Loucy (cell line): ENCODE measurements around the gene BUB1B.

ENCODE experiments used
- H2AFZ ChIP-seq: fragments of 200-600 bp; sonication (generic); 2 replicates; pipeline ENCODE4 v1.6.0; 2016; ENCODE audit warnings: antibody characterized with exemption, mild to moderate bottlenecking, low read length, moderate library complexity
- H3F3A ChIP-seq: fragments of 200-600 bp; 2 replicates; pipeline ENCODE4 v1.6.0; 2016; ENCODE audit warnings: antibody characterized with exemption, low read depth, mild to moderate bottlenecking
- H3K27me3 ChIP-seq: fragments of 200-600 bp; sonication (generic); 2 replicates; pipeline ENCODE4 v1.6.1; 2014; ENCODE audit warnings: low read length, mild to moderate bottlenecking; ENCODE audit not compliant: insufficient read depth, poor library complexity, severe bottlenecking
- H3K36me3 ChIP-seq: fragments of 200-600 bp; sonication (generic); 2 replicates; pipeline ENCODE4 v1.6.1; 2016; ENCODE audit warnings: low read length; ENCODE audit not compliant: insufficient read depth
- H3K4me1 ChIP-seq: fragments of 200-600 bp; sonication (generic); 2 replicates; pipeline ENCODE4 v1.5.1; 2014; ENCODE audit warnings: low read length, mild to moderate bottlenecking; ENCODE audit not compliant: insufficient read depth, poor library complexity, severe bottlenecking
- H3K4me2 ChIP-seq: fragments of 200-600 bp; sonication (generic); 2 replicates; pipeline ENCODE4 v1.6.0; 2014; ENCODE audit warnings: antibody characterized with exemption, low read length, low read depth, mild to moderate bottlenecking; ENCODE audit not compliant: poor library complexity, severe bottlenecking
- H3K4me3 ChIP-seq: fragments of 200-600 bp; sonication (generic); 2 replicates; pipeline ENCODE4 v1.5.1; 2014; ENCODE audit warnings: low read length, mild to moderate bottlenecking, mixed read lengths; ENCODE audit not compliant: poor library complexity, severe bottlenecking
- H3K79me2 ChIP-seq: fragments of 200-600 bp; sonication (generic); 2 replicates; pipeline ENCODE4 v1.6.1; 2014; ENCODE audit warnings: low read length; ENCODE audit not compliant: insufficient read depth
- H3K9ac ChIP-seq: fragments of 200-600 bp; sonication (generic); 2 replicates; pipeline ENCODE4 v1.6.0; 2014; ENCODE audit warnings: mild to moderate bottlenecking, low read depth, low read length, moderate library complexity; ENCODE audit not compliant: poor library complexity, severe bottlenecking
- H3K9me2 ChIP-seq: fragments of 200-600 bp; sonication (generic); replicated peaks from 2 replicates; pipeline ENCODE4 v1.6.1; 2016; ENCODE audit warnings: low read depth, low read length, mixed read lengths
- H3K9me3 ChIP-seq: fragments of 200-600 bp; sonication (generic); 2 replicates; pipeline ENCODE4 v1.6.1; 2014; ENCODE audit warnings: mild to moderate bottlenecking, antibody characterized with exemption, low read length, low read depth; ENCODE audit not compliant: insufficient read depth
- H4K20me1 ChIP-seq: fragments of 200-600 bp; sonication (generic); 2 replicates; pipeline ENCODE4 v1.6.0; 2014; ENCODE audit warnings: antibody characterized with exemption, low read length, mild to moderate bottlenecking; ENCODE audit not compliant: insufficient read depth, poor library complexity, severe bottlenecking
- CTCF ChIP-seq: fragments of 200-600 bp; sonication (generic); conservative IDR thresholded peaks from 2 replicates; pipeline ENCODE4 v1.5.1; 2014; ENCODE audit warnings: mild to moderate bottlenecking, antibody characterized with exemption, low read length
- EZH2phosphoT487 ChIP-seq: fragments of 200-600 bp; IDR thresholded peaks from 2 replicates; pipeline ENCODE4 v1.6.1; 2018; ENCODE audit warnings: antibody characterized with exemption, mild to moderate bottlenecking, moderate library complexity, borderline replicate concordance

BUB1B gene

GRCh38 chr15:40142428-40142827 lies 18.4 kb upstream of the BUB1B start:
- Histone ChIP-seq H3F3A (no peaks in the 10 kb centered on the region), H3K79me2 (no peaks in the 10 kb centered on the region), H3K9me3 (no peaks in the 10 kb centered on the region), H3K4me2 (no peak overlapping the region), H3K4me3 (no peak overlapping the region), H3K4me1 (no peaks in the 10 kb centered on the region), H2AFZ (no peak overlapping the region), H3K36me3 (no peaks in the 10 kb centered on the region), H3K9ac (no peak overlapping the region), H4K20me1 (no peaks in the 10 kb centered on the region), H3K27me3 (no peaks in the 10 kb centered on the region), H3K9me2 (no peaks in the 10 kb centered on the region)
- TF ChIP-seq CTCF (no peak), EZH2phosphoT487 (no peak)

DNA sequence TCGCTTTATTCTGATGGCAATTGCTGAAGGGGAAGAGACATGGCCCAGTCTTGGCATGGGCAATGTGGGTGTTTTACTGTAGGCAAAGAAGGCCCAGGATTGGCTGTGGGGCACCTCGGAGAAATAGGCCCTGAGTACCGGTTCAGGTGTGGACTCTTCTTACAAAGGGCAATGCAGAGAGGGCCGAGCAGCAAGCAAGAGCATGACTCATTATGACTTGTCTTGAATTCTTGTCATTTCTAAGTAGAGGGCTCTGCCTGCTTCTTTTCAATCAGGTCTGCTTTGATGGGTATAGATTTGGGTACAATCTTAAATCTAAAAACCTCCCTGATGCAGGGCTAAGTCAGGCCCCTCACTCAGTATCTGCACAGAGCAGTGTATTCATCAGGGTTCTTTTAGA lies 14.8 kb upstream of the BUB1B start:
- no peak for TF ChIP-seq CTCF
- TF ChIP-seq EZH2phosphoT487: no peak
- H2AFZ ChIP-seq: no peak overlapping the region
- H3K4me2 ChIP-seq: no peak overlapping the region
- H3K27me3 ChIP-seq: no peaks in the 10 kb centered on the region
- H3F3A ChIP-seq: no peaks in the 10 kb centered on the region
- no peaks in the 10 kb centered on the region for H3K79me2 ChIP-seq
- H4K20me1 ChIP-seq: no peaks in the 10 kb centered on the region
- H3K9ac ChIP-seq: no peak overlapping the region
- no peaks in the 10 kb centered on the region for H3K4me1 ChIP-seq
- no peaks in the 10 kb centered on the region for H3K9me2 ChIP-seq
- no peaks in the 10 kb centered on the region for H3K9me3 ChIP-seq
- H3K36me3 ChIP-seq: no peaks in the 10 kb centered on the region
- no peak overlapping the region for H3K4me3 ChIP-seq

DNA sequence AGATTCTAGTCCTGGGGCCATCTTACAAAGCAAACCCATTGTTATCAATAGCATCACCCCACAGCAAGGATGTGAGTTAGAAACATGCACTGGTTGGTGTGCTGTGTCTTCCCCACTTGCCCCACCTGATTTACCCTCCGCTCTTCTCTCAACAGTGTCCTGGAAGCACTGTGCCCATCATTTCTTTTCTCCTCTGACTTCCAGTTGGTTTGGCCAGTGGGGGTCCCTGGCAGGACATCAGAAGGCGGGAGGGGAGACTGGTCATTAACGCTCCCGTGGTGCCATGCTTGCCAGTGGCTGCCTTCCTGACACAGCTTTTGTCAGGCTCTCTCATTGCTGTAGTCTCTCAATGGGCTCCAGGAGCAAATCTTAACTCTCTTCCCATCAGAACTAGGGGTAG lies 11.5 kb upstream of the BUB1B start:
- Histone ChIP-seq H3K36me3 (no peaks in the 10 kb centered on the region), H3K4me3 (no peak overlapping the region), H4K20me1 (no peaks in the 10 kb centered on the region), H3K9me3 (no peaks in the 10 kb centered on the region), H3F3A (no peaks in the 10 kb centered on the region), H3K9me2 (no peaks in the 10 kb centered on the region), H3K27me3 (no peaks in the 10 kb centered on the region), H3K9ac (no peak overlapping the region), H2AFZ (no peak overlapping the region), H3K79me2 (no peaks in the 10 kb centered on the region), H3K4me2 (no peak overlapping the region), H3K4me1 (no peaks in the 10 kb centered on the region)
- TF ChIP-seq CTCF (no peak), EZH2phosphoT487 (no peak)
